K562 (cell line): ENCODE measurements around the gene B3GALT4. TPM values are rescaled to one million over a fixed set of nuclear protein-coding genes. Genes with fewer than 3 reads are reported as not detected.

Source experiments
- ARID3A ChIP-seq: IDR thresholded peaks from 2 replicates; pipeline ENCODE4 v1.6.1; 2012; ENCODE audit warnings: low read depth, low read length, improper control_type of control experiment, borderline replicate concordance
- CBX3 ChIP-seq, 2 experiments: IDR thresholded peaks; 1 replicate in 1 of 2; 2 replicates in 1 of 2; pipeline ENCODE4 v1.6.1; 2012; ENCODE audit warnings: inconsistent platforms in 2 of 2, low read length in 2 of 2, borderline replicate concordance in 1 of 2, control low read depth in 1 of 2
- CBX5 ChIP-seq: IDR thresholded peaks from 2 replicates; pipeline ENCODE4 v1.6.1; 2014; ENCODE audit warnings: low read depth, borderline replicate concordance
- CSDE1 ChIP-seq, 2 experiments: fragments of 450-650 bp; IDR thresholded peaks; 2 replicates each; pipeline ENCODE4 v1.6.1; 2016; ENCODE audit warnings: mild to moderate bottlenecking in 1 of 2
- CXXC5 ChIP-seq: fragments of 250-450 bp; sonication (Bioruptor Pico); IDR thresholded peaks from 2 replicates; pipeline ENCODE4 v1.8.0; 2022; ENCODE audit warnings: inconsistent platforms, mild to moderate bottlenecking, moderate library complexity
- PBX2 ChIP-seq, 2 experiments: IDR thresholded peaks in 1 of 2; conservative IDR thresholded peaks in 1 of 2; 2 replicates each; pipeline ENCODE4 v1.6.1; 2016; ENCODE audit warnings: low read depth in 2 of 2, mild to moderate bottlenecking in 1 of 2, missing compliant biosample characterization in 1 of 2, missing genetic modification characterization in 1 of 2, moderate library complexity in 1 of 2
- RREB1 ChIP-seq: fragments of 250-450 bp; sonication (Bioruptor Pico); IDR thresholded peaks from 2 replicates; pipeline ENCODE4 v1.4.0; 2020
- SAFB2 ChIP-seq: fragments of 200-400 bp; formaldehyde crosslinking; IDR thresholded peaks from 2 replicates; pipeline ENCODE4 v1.6.1; 2018; ENCODE audit warnings: borderline replicate concordance, low read length, low read depth, moderate library complexity; ENCODE audit not compliant: severe bottlenecking
- SNRNP70 ChIP-seq: fragments of 200-400 bp; formaldehyde crosslinking; optimal IDR thresholded peaks from 2 replicates; pipeline ENCODE3; 2017; ENCODE audit warnings: low read depth, low read length
- SP1 ChIP-seq: sonication (generic); formaldehyde crosslinking; IDR thresholded peaks from 2 replicates; pipeline ENCODE4 v1.8.1; 2022; ENCODE audit warnings: mild to moderate bottlenecking, missing genetic modification reagents
- SRSF7 ChIP-seq: fragments of 200-400 bp; formaldehyde crosslinking; optimal IDR thresholded peaks from 2 replicates; pipeline ENCODE3; 2017; ENCODE audit warnings: mild to moderate bottlenecking, low read depth, low read length
- ZEB2 ChIP-seq: fragments of 450-650 bp; IDR thresholded peaks from 2 replicates; pipeline ENCODE4 v1.6.1; 2016
- ZNF24 ChIP-seq: fragments of 450-650 bp; IDR thresholded peaks from 2 replicates; pipeline ENCODE4 v1.6.1; 2016
- ZNF512 ChIP-seq: IDR thresholded peaks from 2 replicates; pipeline ENCODE4 v1.6.1; 2016; ENCODE audit warnings: missing genetic modification characterization, missing compliant biosample characterization
- ZNF586 ChIP-seq: fragments of 450-650 bp; formaldehyde crosslinking; conservative IDR thresholded peaks from 2 replicates; pipeline ENCODE4 v1.4.0; 2020; ENCODE audit warnings: mild to moderate bottlenecking, moderate library complexity
- polyA plus RNA-seq, 8 experiments: library from polyadenylated mRNA; depleted of rRNA in 4 of 8; stranded (reverse) in 5 of 8; unstranded in 3 of 8; fragments of >200 nt; fragmentation: Nextera tagmentation in 2 of 8; fragmentation: Illumina TruSeq in 1 of 8; extraction: Ambion mirVana in 2 of 8; extraction: Trizol in 1 of 8; gene quantifications; 2 replicates each; pipeline versions ENCODE4 v1.2.1 to v1.2.3, GENCODE V29; 2011 to 2014; ENCODE audit warnings: inconsistent platforms in 1 of 8, missing spikeins in 1 of 8
- total RNA-seq, 7 experiments: library from RNA; depleted of rRNA in 6 of 7; stranded (reverse); fragments of >200 nt in 6 of 7; fragmentation: Illumina TruSeq in 2 of 7; extraction: Trizol in 2 of 7; gene quantifications; 2 replicates each; pipeline versions ENCODE4 v1.2.1 to v1.2.3, GENCODE V29; 2011 to 2021; ENCODE audit warnings: low replicate concordance in 1 of 7

The B3GALT4 gene
- total and polyA plus RNA-seq, 9 of the 15 experiments (the other 6 are each of a cell fraction or from before 2014, with no cell fraction given), result 0.11 to 1.3 (median 0.53) TPM; not detected in 1

GRCh38 chr6:33299237-33299944, 22.5 kb downstream of the B3GALT4 start (continued):
- no peak for TF ChIP-seq CBX5
- TF ChIP-seq CBX3 (IDR thresholded peaks at IDR 0.05; ENCODE audit: borderline replicate concordance in 1 of 2, low read length in 2 of 2), result peak in 1 of 2 experiments; percentile 25; a peak in 2 of 3 replicates
- no peak for TF ChIP-seq SRSF7
- TF ChIP-seq ZNF512 (tag), result no peak
- no peak for TF ChIP-seq RREB1 (CRISPR knock-in tag)
- no peak for TF ChIP-seq SAFB2
- no peak for TF ChIP-seq PBX2 (CRISPR knock-in tag; IDR thresholded peaks at IDR 0.05; ENCODE audit: low read depth)
- TF ChIP-seq PBX2 (tag; conservative IDR thresholded peaks at IDR 0.05; ENCODE audit: low read depth), result 0 out of 2 replicates have a peak, but pooled peaks have one; percentile 27
- TF ChIP-seq CXXC5 (CRISPR knock-in tag), result peak; percentile 70
- no peak for TF ChIP-seq ZNF586 (CRISPR knock-in tag)
- TF ChIP-seq SNRNP70, result no peak
- TF ChIP-seq ARID3A, result no peak
- 0 out of 2 replicates have a peak, but pooled peaks have one; percentile 27 for TF ChIP-seq ZEB2
- TF ChIP-seq ZNF24, result peak; percentile 37; the same call in 1 of the 2 replicates
- no peak for TF ChIP-seq CSDE1 (IDR thresholded peaks at IDR 0.05)
- peak; percentile 91 for TF ChIP-seq SP1 (CRISPR knock-in tag)
